HL-60/S4 (cell line): ENCODE data around the gene IFIT2.
"Not testable (repeated sequence)": the region's sequence is repeated elsewhere in the genome, so short reads cannot be mapped to it uniquely, and the experiment has no call there.

ENCODE experiments used
- in situ Hi-C: fragments of 300-500 bp; cut with MboI; formaldehyde crosslinking; loops from 2 replicates; pipeline ENCODE4 v1.14.3; 2022; ENCODE audit warnings: low sequenced_read_pairs

Gene IFIT2

GRCh38 chr10:89306434-89307268 lies 4.8 kb downstream of the IFIT2 start:
- in situ Hi-C loops, result no loop called here

GRCh38 chr10:89307269-89307577 lies 5.4 kb downstream of the IFIT2 start:
- in situ Hi-C loops, result no loop called here

GRCh38 chr10:89308266-89308665 lies 6.4 kb downstream of the IFIT2 start:
- in situ Hi-C loops, result no loop called here

GRCh38 chr10:89308736-89309135 lies 6.9 kb downstream of the IFIT2 start:
- in situ Hi-C loops, result no loop called here

- in situ Hi-C loops, result no loop called here
Observed at GRCh38 chr10:89309156-89310055, 7.6 kb downstream of the IFIT2 start.

- in situ Hi-C loops, result no loop called here
Observed at GRCh38 chr10:89310056-89310893, 8.4 kb downstream of the IFIT2 start.

- in situ Hi-C loops, result no loop called here
Observed at GRCh38 chr10:89312973-89313372, 11.1 kb downstream of the IFIT2 start.

GRCh38 chr10:89314676-89315075 lies 12.8 kb downstream of the IFIT2 start:
- in situ Hi-C loops, result no loop called here

- in situ Hi-C loops, result not testable (repeated sequence)
Observed at GRCh38 chr10:89318047-89318446, 16.2 kb downstream of the IFIT2 start.

- in situ Hi-C loops, result not testable (repeated sequence)
Observed at GRCh38 chr10:89325081-89325480, 23.2 kb downstream of the IFIT2 start.

- in situ Hi-C loops, result not testable (repeated sequence)
Observed at GRCh38 chr10:89325856-89326255, 24.0 kb downstream of the IFIT2 start.

- in situ Hi-C loops, result no loop called here
Observed at GRCh38 chr10:89327803-89328441, 26.1 kb downstream of the IFIT2 start, which contains the start of gene IFIT3. Gene IFIT3, plus strand, starts transcription at chr10:89327997. Its CDS starts 77 bp downstream, at chr10:89328074.

GRCh38 chr10:89329151-89329550 lies 27.3 kb downstream of the IFIT2 start:
- in situ Hi-C loops, result no loop called here

- in situ Hi-C loops, result not testable (repeated sequence)
Observed at GRCh38 chr10:89330014-89330413, 28.2 kb downstream of the IFIT2 start.

GRCh38 chr10:89330537-89331212 lies 28.8 kb downstream of the IFIT2 start:
- in situ Hi-C loops, result no loop called here

- in situ Hi-C loops, result not testable (repeated sequence)
Observed at GRCh38 chr10:89331487-89332122, 29.8 kb downstream of the IFIT2 start.

- in situ Hi-C loops, result no loop called here
Observed at GRCh38 chr10:89332123-89332633, 30.3 kb downstream of the IFIT2 start.

- in situ Hi-C loops, result no loop called here
Observed at GRCh38 chr10:89335226-89335625, 33.4 kb downstream of the IFIT2 start.

GRCh38 chr10:89336241-89336640 lies 34.4 kb downstream of the IFIT2 start:
- in situ Hi-C loops, result no loop called here
